Keratinocyte (primary cell): Measurements from ENCODE around the gene OGT. TPM values are rescaled to one million over a fixed set of nuclear protein-coding genes. Genes with fewer than 3 reads are reported as not detected.
"Not testable (repeated sequence)": the region's sequence is repeated elsewhere in the genome, so short reads cannot be mapped to it uniquely, and the experiment has no call there.

Source experiments
- DNase-seq: peaks from one replicate; pipeline ENCODE4 v3.0.0-alpha.2; 2011; ENCODE audit warnings: low read depth, missing footprints, low spot score
- FAIRE-seq: peaks from 2 replicates; lab custom pipeline; 2011; peaks lifted over from hg19 to GRCh38; lab: Jason Lieb, UNC
- H2AFZ ChIP-seq: 2 replicates; pipeline ENCODE4 v1.6.0; 2012; ENCODE audit warnings: low read length, control low read depth, inconsistent platforms; ENCODE audit not compliant: control insufficient read depth
- H3K27ac ChIP-seq: 2 replicates; pipeline ENCODE4 v1.5.1; 2011; ENCODE audit warnings: low read length; ENCODE audit not compliant: control insufficient read depth, insufficient read depth
- H3K27me3 ChIP-seq: 3 replicates; pipeline ENCODE4 v1.6.0; 2011; ENCODE audit warnings: low read length; ENCODE audit not compliant: control insufficient read depth, insufficient read depth; ENCODE audit errors: extremely low read depth
- H3K36me3 ChIP-seq, 2 experiments: 2 replicates in 1 of 2; 3 replicates in 1 of 2; pipeline ENCODE4 v1.5.1; 2011; ENCODE audit warnings: low read length in 2 of 2, mild to moderate bottlenecking in 1 of 2; ENCODE audit not compliant: control insufficient read depth in 2 of 2, insufficient read depth in 2 of 2; ENCODE audit errors: extremely low read depth in 1 of 2
- H3K4me1 ChIP-seq: 3 replicates; pipeline ENCODE4 v1.5.1; 2011; ENCODE audit warnings: low read length; ENCODE audit not compliant: control insufficient read depth, insufficient read depth; ENCODE audit errors: extremely low read depth
- H3K4me2 ChIP-seq: 3 replicates; pipeline ENCODE4 v1.6.0; 2011; ENCODE audit warnings: low read depth, low read length; ENCODE audit not compliant: control insufficient read depth, insufficient read depth; ENCODE audit errors: extremely low read depth
- H3K4me3 ChIP-seq, 3 experiments: fragments of 200-600 bp in 1 of 3; sonication (generic) in 1 of 3; 2 replicates in 2 of 3; 3 replicates in 1 of 3; pipeline ENCODE4 v1.5.1; 2011 to 2016; ENCODE audit warnings: low read length in 3 of 3, mild to moderate bottlenecking in 3 of 3, control low read depth in 2 of 3, inconsistent platforms in 1 of 3, low read depth in 1 of 3, mixed read lengths in 1 of 3, mixed run types in 1 of 3, moderate library complexity in 1 of 3; ENCODE audit not compliant: control insufficient read depth in 2 of 3, insufficient read depth in 2 of 3; ENCODE audit errors: extremely low read depth in 1 of 3
- H3K79me2 ChIP-seq: 2 replicates; pipeline ENCODE4 v1.6.0; 2012; ENCODE audit warnings: low read length; ENCODE audit not compliant: control insufficient read depth, insufficient read depth
- H3K9ac ChIP-seq: 3 replicates; pipeline ENCODE4 v1.6.0; 2011; ENCODE audit warnings: low read length; ENCODE audit not compliant: control insufficient read depth, insufficient read depth; ENCODE audit errors: extremely low read depth
- H3K9me1 ChIP-seq: 3 replicates; pipeline ENCODE4 v1.6.0; 2011; ENCODE audit warnings: low read length; ENCODE audit not compliant: control insufficient read depth, insufficient read depth; ENCODE audit errors: extremely low read depth
- H3K9me3 ChIP-seq: 2 replicates; pipeline ENCODE4 v1.5.1; 2012; ENCODE audit warnings: low read depth, low read length; ENCODE audit not compliant: control insufficient read depth
- H4K20me1 ChIP-seq: 3 replicates; pipeline ENCODE4 v1.6.0; 2011; ENCODE audit warnings: low read length; ENCODE audit not compliant: control insufficient read depth, insufficient read depth; ENCODE audit errors: extremely low read depth
- CTCF ChIP-seq, 3 experiments: IDR thresholded peaks in 1 of 3; conservative IDR thresholded peaks in 1 of 3; optimal IDR thresholded peaks in 1 of 3; 2 replicates in 2 of 3; 3 replicates in 1 of 3; pipeline versions ENCODE3 to v1.5.1; 2011; ENCODE audit warnings: low read length in 3 of 3, mild to moderate bottlenecking in 3 of 3, moderate library complexity in 2 of 3, control low read depth in 1 of 3, inconsistent platforms in 1 of 3; ENCODE audit not compliant: insufficient read depth in 2 of 3; ENCODE audit errors: extremely low read depth in 1 of 3
- EZH2 ChIP-seq: IDR thresholded peaks from one replicate; pipeline ENCODE4 v1.6.1; 2012; ENCODE audit warnings: inconsistent platforms, mild to moderate bottlenecking, low read length, moderate library complexity
- dilution Hi-C: fragments of 300-500 bp; cut with MboI; formaldehyde crosslinking; loops from one replicate; pipeline ENCODE4 v1.7.0; 2020; ENCODE audit warnings: low sequenced_read_pairs; ENCODE audit not compliant: extremely low pct_ligation_motif_present
- polyA plus RNA-seq, 5 experiments: library from polyadenylated mRNA; depleted of rRNA in 3 of 5; stranded (reverse) in 3 of 5; stranded (forward) in 1 of 5; unstranded in 1 of 5; fragments of >200 nt; gene quantifications; 1 replicate in 1 of 5; 2 replicates in 3 of 5; 3 replicates in 1 of 5; pipeline versions ENCODE4 v1.2.1 to v1.2.3, GENCODE V29; 2011 to 2012; ENCODE audit warnings: missing spikeins in 2 of 5, low read depth in 1 of 5, low replicate concordance in 1 of 5

The OGT gene
- polyA plus RNA-seq, 1 donor (not counting 4 experiments of a cell fraction or from before 2014, with no cell fraction given), result 136 TPM

DNA sequence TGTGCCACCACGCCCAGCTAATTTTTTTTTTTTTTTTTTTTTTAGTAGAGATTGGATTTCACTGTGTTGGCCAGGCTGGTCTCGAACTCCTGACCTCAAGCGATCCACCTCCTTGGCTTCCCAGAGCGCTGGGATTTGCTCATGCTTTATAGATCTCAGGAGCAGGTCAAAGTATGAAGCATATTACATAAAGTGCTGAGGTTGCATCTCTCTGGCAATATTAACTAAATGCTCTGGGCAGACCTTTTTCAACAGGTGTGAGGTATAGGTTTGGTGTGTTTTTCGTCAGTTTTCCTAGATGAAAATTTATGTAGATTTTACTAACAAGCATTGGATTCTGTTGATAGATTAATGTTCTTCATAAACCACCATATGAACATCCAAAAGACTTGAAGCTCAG is 26.0 kb downstream of the OGT start:
- Histone ChIP-seq H3K79me2 (no peaks in the 10 kb centered on the region), H3K9me1 (no peaks in the 10 kb centered on the region)
- TF ChIP-seq EZH2, result no peak
- TF ChIP-seq CTCF (optimal IDR thresholded peaks at IDR 0.05 in 1 of 3, IDR thresholded peaks at IDR 0.05 in 1 of 3, conservative IDR thresholded peaks at IDR 0.05 in 1 of 3; ENCODE audit: extremely low read depth in 1 of 3, insufficient read depth in 2 of 3, low read length in 3 of 3), result no peak

GRCh38 chrX:71559773-71560172 is 26.9 kb downstream of the OGT start:
- H3K27me3 ChIP-seq, DNase-seq, FAIRE-seq, H3K4me1 ChIP-seq, H3K9ac ChIP-seq, H4K20me1 ChIP-seq, H2AFZ ChIP-seq, H3K4me2 ChIP-seq, H3K79me2 ChIP-seq, H3K27ac ChIP-seq, H3K4me3 ChIP-seq, H3K9me1 ChIP-seq, dilution Hi-C loops, H3K9me3 ChIP-seq: not testable (repeated sequence)
- H3K36me3 ChIP-seq, result peaks cover 5 to 11% of the 10 kb centered on the region in 2 experiments

More for the DNA sequence above, 26.0 kb downstream of the OGT start:
- H3K9me3 ChIP-seq, result no peaks in the 10 kb centered on the region
- H3K9ac ChIP-seq, result no peak overlapping the region
- no peak overlapping the region for H2AFZ ChIP-seq
- H3K36me3 ChIP-seq, result peaks cover 5 to 11% of the 10 kb centered on the region in 2 experiments
- no peaks in the 10 kb centered on the region for H3K4me1 ChIP-seq
- peaks cover 2% of the 10 kb centered on the region for H4K20me1 ChIP-seq
- no peak for FAIRE-seq
- dilution Hi-C loops, result no loop called here
- no peak overlapping the region for H3K4me2 ChIP-seq
- DNase-seq, result no peak
- no peaks in the 10 kb centered on the region for H3K27me3 ChIP-seq
- H3K4me3 ChIP-seq, result no peak overlapping the region
- H3K27ac ChIP-seq, result no peak overlapping the region

DNA sequence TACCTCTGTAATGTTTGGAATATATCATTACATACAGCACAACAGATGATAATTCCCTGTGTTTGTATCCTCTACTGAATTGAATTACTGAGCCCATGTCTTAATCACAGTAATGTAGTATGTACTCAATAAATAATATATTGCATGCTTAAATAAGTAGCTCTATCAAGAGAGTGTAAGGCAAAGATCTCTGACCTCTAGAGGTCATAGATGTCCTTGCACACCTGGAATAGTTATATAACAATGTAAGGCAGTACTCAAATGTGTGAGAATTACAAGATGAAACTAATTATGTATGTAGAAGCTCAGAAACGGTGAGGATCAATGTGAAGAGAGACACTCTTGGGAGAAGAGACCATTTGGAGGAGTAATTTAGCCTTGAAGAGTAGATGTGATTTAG is 31.0 kb downstream of the OGT start:
- no peaks in the 10 kb centered on the region for H3K4me1 ChIP-seq
- peaks cover 2% of the 10 kb centered on the region for H4K20me1 ChIP-seq
- H3K9ac ChIP-seq, result no peak overlapping the region
- dilution Hi-C loops, result no loop called here
- H3K27me3 ChIP-seq, result no peaks in the 10 kb centered on the region
- no peak overlapping the region for H3K27ac ChIP-seq
- H3K79me2 ChIP-seq, result no peaks in the 10 kb centered on the region
- DNase-seq (no peak), FAIRE-seq (no peak)
- H3K4me2 ChIP-seq, result no peak overlapping the region
- no peaks in the 10 kb centered on the region for H3K9me3 ChIP-seq
- peaks cover 3 to 10% of the 10 kb centered on the region in 2 experiments for H3K36me3 ChIP-seq
- TF ChIP-seq CTCF (optimal IDR thresholded peaks at IDR 0.05 in 1 of 3, IDR thresholded peaks at IDR 0.05 in 1 of 3, conservative IDR thresholded peaks at IDR 0.05 in 1 of 3; ENCODE audit: extremely low read depth in 1 of 3, insufficient read depth in 2 of 3, low read length in 3 of 3) (no peak), EZH2 (no peak)
- no peak overlapping the region for H2AFZ ChIP-seq
- no peak overlapping the region for H3K4me3 ChIP-seq
- no peaks in the 10 kb centered on the region for H3K9me1 ChIP-seq
